Diencephalon (tissue), 1 donor: ENCODE results near the gene SLC26A3. TPM values are rescaled to one million over a fixed set of nuclear protein-coding genes. Genes with fewer than 3 reads are reported as not detected.

ENCODE experiments used
- total RNA-seq: library from RNA; depleted of rRNA; stranded (reverse); fragments of >200 nt; gene quantifications from one replicate; pipeline ENCODE4 v1.2.3, GENCODE V29; 2014

SLC26A3 gene
- not detected for total RNA-seq

DNA sequence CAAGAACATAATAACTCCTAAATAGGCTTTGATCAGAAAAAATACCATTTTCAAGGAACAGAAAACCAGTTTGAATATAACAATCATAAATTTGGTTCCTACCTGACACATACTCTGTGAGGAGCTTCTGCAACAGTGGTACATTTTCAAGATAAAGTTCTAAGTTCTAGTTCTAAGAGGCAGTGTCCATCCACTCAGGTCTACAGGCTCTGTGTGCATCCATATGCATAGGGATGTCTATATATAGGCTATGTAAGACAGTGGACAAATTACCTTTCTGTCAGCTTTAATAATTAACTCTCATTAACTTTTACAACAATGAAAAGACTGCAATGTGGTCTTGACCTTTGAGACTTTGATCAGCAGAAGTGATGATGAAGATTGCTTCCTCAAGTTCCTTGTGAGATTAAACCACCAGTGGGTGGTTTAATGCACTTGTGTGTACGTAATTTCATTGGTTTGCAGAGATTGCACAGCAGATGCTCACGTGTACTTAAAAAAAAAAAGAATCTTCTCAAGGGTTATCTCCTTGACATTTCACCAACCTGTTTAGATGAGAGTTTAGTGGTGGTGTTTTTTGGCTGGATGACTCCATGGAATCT is at the start of gene SLC26A3:
TSS of gene SLC26A3 (minus strand) at position 215 of the 602 bp plus-strand sequence. CDS start 8,714 bp downstream, outside the sequence.

DNA sequence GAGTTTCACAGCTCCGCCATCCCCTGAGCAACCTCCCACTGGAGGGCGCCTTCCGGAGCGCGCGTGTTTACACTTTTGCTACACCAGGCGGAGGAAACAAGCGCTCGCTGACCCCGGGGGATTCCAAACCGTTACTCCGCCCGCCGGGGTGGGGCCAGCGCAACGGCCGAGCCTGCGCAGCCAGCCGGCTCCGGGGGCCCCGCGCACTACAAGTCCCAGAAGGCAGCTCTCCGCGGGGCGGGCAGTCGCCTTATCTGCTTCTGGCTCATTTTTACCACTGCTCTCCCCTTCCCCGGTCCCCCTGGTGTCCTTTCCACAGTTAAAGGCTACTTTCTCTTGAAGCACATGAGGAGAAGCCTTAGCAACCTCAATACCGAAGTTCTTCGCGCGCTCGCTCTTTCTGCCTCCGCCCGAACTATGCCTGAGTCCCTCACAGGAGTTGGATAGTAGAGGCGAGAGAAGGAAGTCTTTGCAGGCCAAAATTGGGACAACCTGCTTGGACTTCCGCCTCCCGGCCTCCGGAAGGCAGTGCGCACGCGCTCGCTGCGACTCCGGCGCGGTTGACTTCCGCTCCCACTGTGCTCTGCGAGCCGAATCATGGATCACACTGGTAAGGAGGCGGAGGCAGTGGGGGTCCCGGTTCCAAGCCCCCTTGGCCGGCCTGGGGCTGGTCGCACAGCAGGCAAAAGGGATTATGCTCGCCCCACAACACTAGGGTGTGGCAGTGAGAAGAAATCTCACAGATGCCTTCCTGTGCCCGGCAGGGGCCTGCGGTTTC is 59.3 kb downstream of the SLC26A3 start, which contains the start of gene CBLL1:
TSS of gene CBLL1 (plus strand) at position 576 of the 778 bp plus-strand sequence. CDS start at position 598, 22 bp downstream.

Other genes starting within 250 kb of the SLC26A3 start
- 33.2 TPM for gene COG5, start 239.3 kb downstream of the SLC26A3 start, total RNA-seq
- gene DUS4L, start 239.3 kb downstream of the SLC26A3 start, total RNA-seq: 17.8 TPM
- gene BCAP29, start 223.0 kb downstream of the SLC26A3 start, total RNA-seq: 50.5 TPM
- 0.69 TPM for gene SLC26A4, start 142.4 kb downstream of the SLC26A3 start, total RNA-seq
- 30.0 TPM for gene CBLL1, start 59.1 kb downstream of the SLC26A3 start, total RNA-seq
- 83.3 TPM for gene DLD, start 88.0 kb upstream of the SLC26A3 start, total RNA-seq
- gene LAMB1, start 199.9 kb upstream of the SLC26A3 start, total RNA-seq: 41.3 TPM